ENCODE data around the gene TOX3. TPM values are rescaled to one million over a fixed set of nuclear protein-coding genes. Genes with fewer than 3 reads are reported as not detected.
A peak's percentile ranks its signal among the peaks of the same experiment; 100 is the strongest.

Gene TOX3
- total RNA-seq, 1 donor from 2014 or later, result 84.8 TPM

DNA sequence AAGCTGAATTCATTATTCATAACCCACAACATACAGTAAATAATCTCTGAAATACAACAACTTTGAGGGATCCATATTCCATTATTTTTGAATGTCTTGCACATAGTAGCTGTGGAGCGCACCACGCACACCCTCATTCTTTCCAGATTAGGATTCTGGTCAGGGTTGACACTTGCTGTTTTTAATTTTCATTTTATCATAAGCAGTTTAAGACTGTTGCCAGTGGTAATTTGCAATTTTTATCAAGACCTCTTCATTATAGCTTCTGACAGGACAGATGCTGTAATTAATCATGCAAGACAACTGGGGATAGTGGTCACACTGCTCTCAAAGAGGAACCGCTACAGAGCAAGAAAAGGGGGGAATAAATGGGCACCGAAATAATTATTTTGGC, 109.7 kb downstream of the TOX3 start:
- Mint-ChIP-seq H3K27me3 (no peaks in the 10 kb centered on the region), H3K4me1 (ENCODE audit: low read depth) (peaks cover 7% of the 10 kb centered on the region), H3K27ac (no peak overlapping the region), H3K4me3 (ENCODE audit: low read depth) (no peak overlapping the region), H3K36me3 (ENCODE audit: insufficient read depth) (peaks cover 33% of the 10 kb centered on the region), H3K9me3 (ENCODE audit: low read depth) (no peaks in the 10 kb centered on the region)
- DNase-seq (ENCODE audit: low spot score, unreplicated experiment), result no peak
- TF ChIP-seq, protein P1, sequence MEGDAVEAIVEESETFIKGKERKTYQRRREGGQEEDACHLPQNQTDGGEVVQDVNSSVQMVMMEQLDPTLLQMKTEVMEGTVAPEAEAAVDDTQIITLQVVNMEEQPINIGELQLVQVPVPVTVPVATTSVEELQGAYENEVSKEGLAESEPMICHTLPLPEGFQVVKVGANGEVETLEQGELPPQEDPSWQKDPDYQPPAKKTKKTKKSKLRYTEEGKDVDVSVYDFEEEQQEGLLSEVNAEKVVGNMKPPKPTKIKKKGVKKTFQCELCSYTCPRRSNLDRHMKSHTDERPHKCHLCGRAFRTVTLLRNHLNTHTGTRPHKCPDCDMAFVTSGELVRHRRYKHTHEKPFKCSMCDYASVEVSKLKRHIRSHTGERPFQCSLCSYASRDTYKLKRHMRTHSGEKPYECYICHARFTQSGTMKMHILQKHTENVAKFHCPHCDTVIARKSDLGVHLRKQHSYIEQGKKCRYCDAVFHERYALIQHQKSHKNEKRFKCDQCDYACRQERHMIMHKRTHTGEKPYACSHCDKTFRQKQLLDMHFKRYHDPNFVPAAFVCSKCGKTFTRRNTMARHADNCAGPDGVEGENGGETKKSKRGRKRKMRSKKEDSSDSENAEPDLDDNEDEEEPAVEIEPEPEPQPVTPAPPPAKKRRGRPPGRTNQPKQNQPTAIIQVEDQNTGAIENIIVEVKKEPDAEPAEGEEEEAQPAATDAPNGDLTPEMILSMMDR (IDR thresholded peaks at IDR 0.05; ENCODE audit: unreplicated experiment), result no peak

DNA sequence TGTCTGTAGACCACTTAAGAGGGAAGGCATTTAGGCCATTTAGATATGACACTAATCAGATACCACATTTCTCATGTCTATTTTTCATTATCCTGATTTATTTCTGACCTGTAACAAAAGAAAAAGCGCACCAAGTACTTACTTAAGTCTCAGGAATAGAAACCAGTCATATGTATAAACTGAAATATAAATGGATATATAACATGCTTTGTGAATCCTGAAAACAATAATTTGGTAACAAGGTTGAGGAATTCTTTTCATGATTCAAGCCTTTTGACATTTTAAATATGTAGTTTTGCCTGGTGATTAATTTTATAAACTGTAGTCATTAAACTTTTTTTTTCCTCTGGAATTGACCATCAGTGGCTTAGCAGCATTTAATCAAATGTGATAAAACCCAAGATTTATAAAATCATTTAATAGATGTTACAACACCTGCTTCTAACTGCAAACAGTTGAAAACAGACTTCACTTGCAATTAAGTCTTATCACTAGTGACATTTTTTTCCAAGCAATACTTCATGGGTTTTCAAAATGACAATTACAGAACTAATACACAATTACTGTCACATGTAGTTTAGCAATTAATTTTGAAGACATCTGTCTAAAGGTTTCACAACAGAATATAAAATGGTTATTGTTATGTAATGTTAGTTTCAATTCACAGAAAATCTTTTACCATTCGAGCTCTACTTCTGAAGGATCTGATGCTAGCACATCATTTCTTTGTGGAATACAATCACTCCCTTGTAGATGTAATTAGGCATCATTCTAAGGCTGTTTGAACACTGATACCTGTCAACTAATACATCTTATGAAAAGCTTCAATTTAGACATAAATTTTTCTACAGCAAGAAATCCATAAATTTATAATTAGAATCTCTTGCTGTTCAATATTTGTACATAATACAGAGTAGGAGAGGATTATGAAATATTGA, 110.3 kb downstream of the TOX3 start:
- Mint-ChIP-seq H3K27me3 (no peaks in the 10 kb centered on the region), H3K4me1 (ENCODE audit: low read depth) (peaks cover 7% of the 10 kb centered on the region), H3K27ac (no peak overlapping the region), H3K9me3 (ENCODE audit: low read depth) (no peaks in the 10 kb centered on the region), H3K4me3 (ENCODE audit: low read depth) (no peak overlapping the region), H3K36me3 (ENCODE audit: insufficient read depth) (peaks cover 29% of the 10 kb centered on the region)
- no peak for DNase-seq (ENCODE audit: low spot score, unreplicated experiment)
- TF ChIP-seq, protein P1 (IDR thresholded peaks at IDR 0.05; ENCODE audit: unreplicated experiment), result no peak

DNA sequence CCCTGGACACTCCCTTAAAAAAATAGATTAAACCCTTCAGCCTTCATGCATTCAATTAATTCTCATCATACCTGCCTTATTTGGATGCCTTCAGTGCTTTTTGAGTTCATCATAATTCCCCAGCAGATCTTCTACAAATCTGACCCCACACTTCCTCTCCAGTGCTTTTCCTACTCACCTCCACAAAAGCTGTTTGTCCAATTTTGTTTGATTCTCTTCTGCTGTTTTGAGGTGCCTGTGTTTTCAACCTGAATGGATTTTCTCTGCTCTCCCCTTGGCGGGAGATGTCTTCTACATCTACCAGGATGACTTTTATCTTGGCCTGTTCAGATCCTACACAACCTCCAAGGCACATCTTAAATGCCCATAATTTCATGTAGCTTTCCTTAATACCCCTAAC, 112.7 kb downstream of the TOX3 start:
- DNase-seq (ENCODE audit: low spot score, unreplicated experiment), result no peak
- peak overlapping the region; percentile 15 for H3K27ac Mint-ChIP-seq
- peaks cover 7% of the 10 kb centered on the region for H3K4me1 Mint-ChIP-seq (ENCODE audit: low read depth)
- no peaks in the 10 kb centered on the region for H3K27me3 Mint-ChIP-seq
- TF ChIP-seq, protein P1 (IDR thresholded peaks at IDR 0.05; ENCODE audit: unreplicated experiment), result no peak
- H3K36me3 Mint-ChIP-seq (ENCODE audit: insufficient read depth), result peaks cover 12% of the 10 kb centered on the region
- H3K4me3 Mint-ChIP-seq (ENCODE audit: low read depth), result no peak overlapping the region
- no peaks in the 10 kb centered on the region for H3K9me3 Mint-ChIP-seq (ENCODE audit: low read depth)

DNA sequence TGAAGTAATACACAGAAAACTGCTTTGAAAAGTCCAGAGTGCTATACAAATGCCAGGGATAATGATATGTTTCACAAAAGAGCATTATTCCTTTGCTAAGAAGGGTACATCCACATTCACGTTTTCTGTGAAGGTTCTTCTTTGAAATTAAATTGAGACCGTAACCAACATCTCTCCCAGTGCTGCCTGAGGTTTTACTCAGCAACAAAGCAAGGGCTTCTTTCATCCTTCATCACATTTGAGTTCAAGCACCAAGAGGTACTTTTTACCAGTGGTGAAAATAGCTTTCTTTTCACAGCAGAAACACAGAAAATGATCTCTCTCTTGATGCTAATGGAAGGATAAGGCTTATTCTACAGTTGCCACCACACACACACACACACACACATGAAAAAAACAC, 113.3 kb downstream of the TOX3 start:
- DNase-seq (ENCODE audit: low spot score, unreplicated experiment), result no peak
- Mint-ChIP-seq H3K9me3 (ENCODE audit: low read depth) (no peaks in the 10 kb centered on the region), H3K27ac (no peak overlapping the region), H3K27me3 (no peaks in the 10 kb centered on the region), H3K4me1 (ENCODE audit: low read depth) (peaks cover 7% of the 10 kb centered on the region), H3K4me3 (ENCODE audit: low read depth) (no peak overlapping the region), H3K36me3 (ENCODE audit: insufficient read depth) (peaks cover 6% of the 10 kb centered on the region)
- TF ChIP-seq, protein P1 (IDR thresholded peaks at IDR 0.05; ENCODE audit: unreplicated experiment), result no peak

DNA sequence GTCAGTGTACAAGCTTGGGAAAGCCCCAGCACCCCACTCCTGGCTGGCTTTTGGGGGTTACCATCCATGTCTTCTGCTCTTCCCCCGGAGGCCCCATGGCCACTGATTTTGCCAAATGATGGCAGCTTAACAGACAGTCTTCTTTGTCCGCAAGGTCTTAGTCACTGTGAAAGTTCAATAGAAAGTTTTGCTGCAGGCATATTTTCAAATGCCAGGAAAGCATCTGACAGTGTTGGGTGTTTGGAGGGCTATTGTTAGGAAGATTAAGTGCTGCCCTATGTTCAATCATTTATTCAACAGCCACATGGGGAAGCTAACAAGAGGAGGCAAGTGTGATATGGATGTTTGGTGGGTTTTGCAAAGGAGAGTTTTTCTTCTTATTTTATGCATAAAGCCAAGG, 122.4 kb downstream of the TOX3 start:
- no peaks in the 10 kb centered on the region for H3K4me1 Mint-ChIP-seq (ENCODE audit: low read depth)
- H3K27ac Mint-ChIP-seq, result no peak overlapping the region
- no peaks in the 10 kb centered on the region for H3K36me3 Mint-ChIP-seq (ENCODE audit: insufficient read depth)
- DNase-seq (ENCODE audit: low spot score, unreplicated experiment), result no peak
- no peaks in the 10 kb centered on the region for H3K27me3 Mint-ChIP-seq
- TF ChIP-seq, protein P1 (IDR thresholded peaks at IDR 0.05; ENCODE audit: unreplicated experiment), result no peak
- no peaks in the 10 kb centered on the region for H3K9me3 Mint-ChIP-seq (ENCODE audit: low read depth)
- H3K4me3 Mint-ChIP-seq (ENCODE audit: low read depth), result no peak overlapping the region
